GM19324 (cell line): ENCODE data around the gene MAPK9.
"Not testable (repeated sequence)": the region's sequence is repeated elsewhere in the genome, so short reads cannot be mapped to it uniquely, and the experiment has no call there.

Source experiments
- ATAC-seq: cut with Tn5 transposase; IDR thresholded peaks from one replicate; pipeline ENCODE4 v1.9.1; 2021; ENCODE audit warnings: mild to moderate bottlenecking, moderate library complexity; ENCODE audit not compliant: unreplicated experiment, low FRiP score

The MAPK9 gene

DNA sequence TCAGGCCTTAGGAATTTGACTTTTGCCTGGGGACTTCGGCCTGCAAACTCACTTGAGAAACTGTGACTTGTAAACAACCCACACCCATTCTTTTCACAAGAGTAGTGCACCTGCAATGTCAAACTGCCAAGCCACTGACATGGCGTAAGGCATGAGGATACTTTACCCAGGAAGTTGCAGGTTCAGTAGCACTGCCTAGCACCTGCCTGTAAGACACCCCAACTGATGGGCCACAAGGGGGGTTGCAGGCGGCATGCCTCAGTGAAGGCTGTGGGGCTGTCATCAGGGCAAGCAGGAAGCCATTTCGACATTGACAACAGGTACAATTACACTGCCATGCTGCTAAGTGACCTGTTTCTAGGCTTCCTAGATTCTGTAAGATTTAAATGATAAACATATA lies 41.6 kb downstream of the MAPK9 start:
- no peak for ATAC-seq

DNA sequence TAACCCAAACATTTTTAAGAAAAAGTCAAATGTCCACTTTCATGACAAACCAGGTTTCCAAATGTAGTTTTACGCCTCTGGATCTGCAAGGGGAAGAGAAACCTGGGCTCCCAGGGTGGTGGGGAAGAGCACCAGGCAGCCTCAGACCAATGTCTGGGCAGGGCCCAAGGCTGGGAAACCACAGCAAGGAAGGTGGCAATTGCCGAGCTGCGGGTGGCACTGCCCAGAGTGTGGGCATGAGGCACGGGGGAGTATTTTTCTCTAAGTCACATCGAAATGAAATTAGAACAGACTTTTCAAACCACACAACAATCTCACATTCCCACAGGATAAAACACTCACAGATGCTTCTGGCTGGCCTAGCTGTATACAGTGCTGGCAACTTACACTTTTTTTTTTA lies 50.3 kb downstream of the MAPK9 start:
- ATAC-seq: no peak

DNA sequence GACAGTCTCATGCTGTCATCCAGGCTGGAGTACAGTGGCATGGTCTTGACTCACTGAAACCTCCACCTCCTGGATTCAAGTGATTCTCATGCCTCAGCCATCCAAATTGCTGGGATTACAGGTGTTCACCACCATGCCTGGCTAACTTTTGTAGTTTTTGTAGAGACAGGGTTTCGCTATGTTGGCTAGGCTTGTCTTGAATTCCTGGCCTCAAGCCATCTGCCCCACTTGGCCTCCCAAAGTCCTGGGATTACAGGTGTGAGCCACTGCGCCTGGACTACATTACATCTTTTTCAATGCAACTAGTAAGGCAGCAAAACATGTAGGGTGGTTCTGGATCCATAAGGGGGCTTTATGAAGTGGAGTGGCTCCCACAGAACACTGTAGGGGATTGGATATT lies 53.3 kb downstream of the MAPK9 start:
- no peak for ATAC-seq

DNA sequence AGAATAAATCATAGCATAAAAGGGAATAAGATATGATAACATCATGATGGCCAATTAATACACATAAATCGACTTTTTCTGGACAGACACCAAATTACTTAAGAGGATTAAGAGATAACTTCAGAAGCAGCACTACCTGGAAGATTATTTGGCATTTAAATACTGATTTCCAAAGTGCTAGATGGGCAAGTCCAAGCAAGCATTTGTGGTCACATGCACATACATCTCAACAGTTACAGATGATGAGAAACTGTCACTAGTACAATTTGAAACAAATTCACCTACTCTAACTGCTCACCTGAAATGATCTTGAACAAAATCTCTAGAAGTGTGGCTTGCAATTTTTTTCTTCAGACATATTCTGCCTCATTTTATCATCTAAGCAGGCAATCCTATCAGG lies 56.0 kb downstream of the MAPK9 start:
- ATAC-seq: no peak

DNA sequence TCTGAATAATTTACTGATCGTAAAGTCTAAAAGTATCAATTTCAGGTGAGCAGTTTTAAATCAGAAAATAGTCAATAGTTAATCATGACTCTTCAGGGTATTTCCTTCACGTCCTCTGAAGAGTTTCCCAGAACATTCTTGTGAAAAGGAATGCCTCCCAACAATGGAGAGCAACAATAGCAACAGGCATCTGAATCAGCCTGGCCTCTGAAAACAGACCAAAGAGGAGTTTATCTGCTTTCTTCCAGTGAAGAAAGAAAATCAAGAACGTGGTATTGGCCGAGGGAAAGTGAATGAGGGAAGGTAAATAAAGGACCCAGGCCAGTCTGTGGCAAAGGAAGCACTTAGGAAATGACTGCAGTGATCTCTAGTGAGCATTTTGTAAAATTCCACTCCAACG lies 56.8 kb downstream of the MAPK9 start:
- ATAC-seq: no peak

GRCh38 chr5:180234271-180234670 lies 57.6 kb downstream of the MAPK9 start:
- ATAC-seq: no peak

DNA sequence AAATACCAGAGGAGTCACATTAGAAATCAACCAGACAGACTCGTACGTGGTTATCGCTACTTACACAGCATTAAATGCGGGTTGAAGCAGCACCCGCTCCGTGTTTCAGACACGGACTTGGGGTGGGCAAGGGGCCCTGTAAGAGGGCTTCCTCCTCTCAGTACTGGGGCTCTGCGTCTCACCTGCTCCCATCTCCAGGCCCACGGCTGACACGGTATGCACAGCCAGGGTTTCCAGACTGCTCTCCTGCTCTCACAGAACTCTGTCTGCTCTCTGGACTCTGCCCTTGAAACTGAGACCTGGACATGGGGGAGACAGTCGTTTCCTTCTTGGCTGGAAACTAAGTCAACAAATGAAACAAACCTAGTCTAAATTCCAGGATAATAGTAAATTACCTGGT lies 58.2 kb downstream of the MAPK9 start:
- no peak for ATAC-seq

GRCh38 chr5:180230017-180230416 lies 61.9 kb downstream of the MAPK9 start:
- ATAC-seq: no peak

DNA sequence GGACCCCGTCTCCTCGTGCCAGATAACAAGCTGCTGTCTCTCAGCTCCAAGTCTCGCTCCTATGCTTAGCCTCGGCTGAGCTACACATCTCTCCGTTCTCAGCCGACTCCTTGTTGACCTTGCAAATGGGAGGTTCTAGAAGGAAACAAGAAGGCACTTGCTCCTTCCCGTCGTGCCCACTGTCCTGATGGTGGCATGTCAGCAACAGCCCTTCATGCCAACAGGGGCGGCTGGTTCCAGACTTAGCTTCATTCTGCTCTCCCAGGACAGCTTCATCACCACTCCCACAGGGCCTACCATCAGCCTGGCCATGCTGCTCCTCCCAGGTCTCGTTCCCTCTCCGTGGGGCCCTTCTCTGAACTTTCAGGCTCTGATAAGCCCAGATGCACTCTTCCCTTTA lies 69.8 kb downstream of the MAPK9 start:
- ATAC-seq: no peak

DNA sequence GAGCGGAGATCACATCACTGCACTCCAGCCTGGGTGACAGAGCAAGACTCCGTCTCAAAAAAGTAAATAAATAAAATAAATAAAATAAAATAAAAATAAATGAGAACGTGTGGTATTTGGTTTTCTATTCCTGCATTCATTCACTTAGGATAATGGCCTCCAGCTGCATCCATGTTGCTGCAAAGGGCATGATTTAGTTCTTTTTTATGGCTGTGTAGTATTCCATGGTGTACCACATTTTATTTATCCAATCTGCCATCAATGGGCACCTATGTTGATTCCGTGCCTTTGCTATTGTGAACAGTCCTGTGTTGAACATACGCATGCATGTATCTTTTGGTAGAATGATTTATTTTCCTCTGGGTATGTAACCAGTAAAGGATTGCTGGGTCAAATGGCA lies 74.1 kb downstream of the MAPK9 start:
- no peak for ATAC-seq

DNA sequence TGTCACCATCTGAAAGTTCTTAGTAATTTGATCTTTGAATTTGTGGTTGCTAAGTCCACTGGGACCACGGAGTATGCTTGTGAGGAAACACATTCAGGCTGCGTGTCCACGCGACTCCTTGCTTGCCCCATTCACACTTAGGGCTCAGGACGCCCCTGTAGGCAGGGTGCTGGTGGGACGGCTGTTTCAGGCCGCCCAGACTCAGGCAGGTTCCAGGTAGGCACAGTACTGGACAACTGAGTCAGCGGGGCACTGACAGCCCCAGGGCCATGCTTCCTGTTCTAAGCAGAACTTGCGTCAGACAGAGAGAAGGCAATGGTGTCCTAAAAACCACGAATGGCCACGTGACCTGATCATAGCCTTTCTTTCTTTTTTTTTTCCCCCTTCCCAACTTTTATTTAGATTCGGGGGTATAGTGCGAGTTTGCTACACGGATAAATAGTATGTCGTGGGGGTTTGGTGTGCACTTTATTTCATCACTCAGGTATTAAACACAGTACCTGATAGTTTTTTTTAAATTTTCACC lies 75.2 kb downstream of the MAPK9 start:
- ATAC-seq: no peak

DNA sequence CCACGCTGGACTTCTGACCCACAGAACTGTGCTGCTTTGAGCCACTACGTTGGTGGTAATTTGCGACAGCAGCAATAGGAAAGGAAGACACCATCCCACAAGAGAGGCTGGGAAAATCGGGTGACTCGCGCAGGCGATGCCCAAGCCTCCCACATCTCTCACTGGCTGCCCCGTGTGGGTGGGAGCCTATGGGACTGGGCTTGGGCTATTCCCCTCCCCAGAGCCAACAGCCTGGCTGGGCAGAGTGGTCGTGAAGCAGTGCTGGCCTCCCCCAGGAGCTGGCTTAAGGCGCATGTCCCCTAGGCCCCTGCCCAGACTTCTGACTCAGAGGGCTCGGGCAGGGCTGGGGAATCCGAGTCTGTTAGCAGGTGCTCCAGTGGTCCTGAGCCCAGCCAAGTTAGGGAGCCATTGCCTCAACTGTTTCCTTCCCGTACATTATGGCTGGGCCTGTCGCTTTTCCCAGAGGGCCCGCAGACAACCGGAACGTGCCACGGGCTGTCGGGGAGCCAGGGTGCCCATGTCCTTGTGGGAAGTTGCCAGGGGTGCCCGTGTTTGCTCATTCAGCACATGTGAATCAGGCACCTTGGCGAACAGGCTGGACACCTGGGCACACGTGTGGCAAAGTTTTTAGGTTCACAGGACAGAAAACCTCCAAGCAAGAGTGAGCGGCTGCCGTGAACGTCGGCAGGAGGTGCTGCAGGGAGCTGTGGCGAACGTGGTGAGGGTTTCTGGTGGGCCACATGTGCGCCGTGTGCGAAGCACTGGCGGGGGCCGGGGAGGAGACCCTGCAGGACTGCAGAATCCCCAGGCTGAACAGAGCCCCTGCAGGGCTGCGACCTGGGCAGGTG lies 75.9 kb downstream of the MAPK9 start:
- ATAC-seq: no peak

- ATAC-seq: no peak
Observed at GRCh38 chr5:180214870-180215770, 76.8 kb downstream of the MAPK9 start.

DNA sequence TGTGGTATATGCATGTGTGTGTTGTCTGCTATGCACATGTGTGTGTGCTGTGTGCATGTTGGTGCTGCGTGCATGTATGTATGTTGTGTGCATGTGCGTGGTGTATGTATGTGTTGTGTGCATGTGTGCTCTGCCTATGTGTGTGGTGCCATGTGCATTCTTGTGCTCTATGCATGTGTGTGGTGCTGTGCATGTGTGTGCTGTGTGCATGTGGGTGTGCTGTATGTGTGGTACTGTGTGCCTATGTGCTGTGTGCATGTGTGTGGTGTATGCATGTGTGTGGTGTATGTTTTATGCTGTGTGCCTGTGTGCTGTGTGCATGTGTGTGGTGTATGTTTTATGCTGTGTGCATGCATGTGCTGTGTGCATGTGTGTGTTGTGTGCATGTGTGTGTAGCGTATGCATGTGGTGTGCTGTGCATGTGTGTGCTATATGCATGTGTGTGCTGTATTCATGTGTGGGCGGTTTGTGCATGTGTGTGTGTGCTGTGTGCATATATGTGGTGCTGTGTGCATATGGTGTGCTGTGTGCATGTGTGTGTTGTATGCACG lies 78.2 kb downstream of the MAPK9 start:
- no peak for ATAC-seq

GRCh38 chr5:180213256-180213600 lies 78.7 kb downstream of the MAPK9 start:
- no peak for ATAC-seq

GRCh38 chr5:180212363-180213255 lies 79.3 kb downstream of the MAPK9 start:
- ATAC-seq: no peak

- no peak for ATAC-seq
Observed at GRCh38 chr5:180211761-180212035, 80.2 kb downstream of the MAPK9 start.

- ATAC-seq: no peak
Observed at GRCh38 chr5:180210961-180211760, 80.7 kb downstream of the MAPK9 start.

DNA sequence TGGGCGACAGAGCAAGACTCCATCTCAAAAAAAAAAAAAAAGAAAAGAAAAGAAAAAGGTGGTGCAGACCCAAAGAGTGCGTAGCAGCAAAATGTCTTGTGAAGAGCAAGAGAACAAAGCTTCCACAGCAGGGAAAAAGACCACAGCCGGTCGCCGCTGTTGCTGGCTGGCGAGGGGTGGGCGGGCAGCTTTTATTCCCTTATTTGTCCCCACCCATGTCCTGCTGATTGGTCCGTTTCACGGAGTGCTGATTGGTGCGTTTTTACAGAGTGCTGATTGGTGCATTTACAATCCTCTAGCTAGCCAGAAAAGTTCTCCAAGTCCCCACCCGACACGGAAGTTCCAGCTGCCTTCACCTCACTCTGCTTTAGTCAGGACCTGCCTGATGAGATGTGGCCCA lies 81.8 kb downstream of the MAPK9 start:
- ATAC-seq: not testable (repeated sequence)

DNA sequence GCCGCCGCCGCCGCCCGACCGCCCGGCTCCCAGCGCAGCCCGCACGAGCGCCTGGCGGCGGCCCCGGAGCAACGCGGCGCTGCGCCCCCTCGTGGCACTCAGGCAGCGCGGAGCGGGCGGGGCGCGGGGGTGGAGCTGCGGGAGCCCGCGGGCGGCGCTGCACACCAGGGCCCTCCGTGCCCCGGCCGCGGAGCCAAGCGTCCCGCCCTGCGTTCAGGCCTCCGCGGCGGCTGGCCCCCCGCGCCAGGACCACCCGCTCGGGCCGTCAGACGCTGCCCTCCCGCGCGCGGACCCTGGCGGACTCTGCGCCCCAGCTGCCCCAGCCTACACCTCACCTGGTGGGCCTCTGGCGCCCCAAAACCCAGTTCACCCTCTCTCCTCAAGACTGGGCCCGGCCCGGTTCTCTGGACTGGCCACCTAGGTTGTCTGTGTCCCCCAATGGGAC lies 82.7 kb downstream of the MAPK9 start, which contains the start of gene RASGEF1C:
RASGEF1C (minus strand) TSS at position 75 of the 445 bp plus-strand sequence. CDS start 71,159 bp downstream, outside the sequence.
- ATAC-seq: no peak
